GM12878 (cell line): Measurements from ENCODE around the gene MEGF11. TPM values are rescaled to one million over a fixed set of nuclear protein-coding genes. Genes with fewer than 3 reads are reported as not detected.

Experiments used
- ATAC-seq: fragments of 200-7000 bp; cut with Tn5 transposase; 3 replicates; pipeline ENCODE4 v1.9.1; 2020; ENCODE audit warnings: mild to moderate bottlenecking, moderate library complexity
- BruUV-seq: library from RNA; stranded (reverse); fragments of 400-500 nt; replicated peaks from 2 replicates; lab custom pipeline; 2021; lab: Mats Ljungman, UMichigan
- CTCF ChIA-PET: fragments of 300-600 bp; sonication (Branson Sonifier 250); formaldehyde crosslinking; extraction: SDS; loops from one replicate; lab custom pipeline; 2021; ENCODE audit warnings: inconsistent platforms; lab: Yijun Ruan, JAX
- POLR2A ChIA-PET: fragments of 350-600 bp; formaldehyde crosslinking; extraction: SDS; loops from one replicate; lab custom pipeline; 2021; ENCODE audit warnings: inconsistent platforms; lab: Charles Lee
- RAD21 ChIA-PET: fragments of 300-600 bp; sonication (Branson Sonifier 250); formaldehyde crosslinking; loops from one replicate; lab custom pipeline; 2023; ENCODE audit warnings: antibody characterized with exemption; ENCODE audit not compliant: unreplicated experiment; lab: Charles Lee
- SMC1A ChIA-PET: fragments of 300-600 bp; sonication (Branson Sonifier 250); formaldehyde crosslinking; loops from one replicate; lab custom pipeline; 2023; ENCODE audit not compliant: unreplicated experiment, uncharacterized antibody; lab: Charles Lee
- DNase-seq: peaks from one replicate; pipeline ENCODE4 v3.0.0-alpha.2; 2011; ENCODE audit warnings: low read depth, low spot score
- FAIRE-seq: peaks from 3 replicates; lab custom pipeline; 2011; peaks lifted over from hg19 to GRCh38; lab: Jason Lieb, UNC
- H2AFZ ChIP-seq: 2 replicates; pipeline ENCODE4 v1.6.0; 2011; ENCODE audit warnings: low read depth, low read length, control low read depth; ENCODE audit not compliant: control insufficient read depth
- H3K27ac ChIP-seq: 2 replicates; pipeline ENCODE4 v1.5.1; 2011; ENCODE audit warnings: control low read depth; ENCODE audit not compliant: control insufficient read depth, insufficient read depth
- H3K27me3 ChIP-seq, 2 experiments: replicated peaks in 1 of 2; 2 replicates each; pipeline versions ENCODE4 v1.6.0 to v1.6.1; 2011; ENCODE audit warnings: low read length in 1 of 2; ENCODE audit not compliant: control insufficient read depth in 2 of 2, insufficient read depth in 2 of 2
- H3K36me3 ChIP-seq, 2 experiments: 2 replicates each; pipeline ENCODE4 v1.5.1; 2011; ENCODE audit warnings: low read length in 1 of 2; ENCODE audit not compliant: control insufficient read depth in 2 of 2, insufficient read depth in 2 of 2
- H3K4me1 ChIP-seq: 2 replicates; pipeline ENCODE4 v1.6.1; 2011; ENCODE audit warnings: mild to moderate bottlenecking, low read length, moderate library complexity, mixed read lengths; ENCODE audit not compliant: control insufficient read depth, insufficient read depth
- H3K4me2 ChIP-seq: 2 replicates; pipeline ENCODE4 v1.6.0; 2011; ENCODE audit warnings: control low read depth; ENCODE audit not compliant: control insufficient read depth, insufficient read depth
- H3K4me3 ChIP-seq: fragments of 200-600 bp; sonication (generic); 2 replicates; pipeline ENCODE4 v1.5.1; 2016
- H3K79me2 ChIP-seq: 2 replicates; pipeline ENCODE4 v1.6.0; 2011; ENCODE audit warnings: low read length; ENCODE audit not compliant: control insufficient read depth, insufficient read depth
- H3K9ac ChIP-seq: 2 replicates; pipeline ENCODE4 v1.8.0; 2011; ENCODE audit warnings: low read length, control low read depth, mixed read lengths; ENCODE audit not compliant: control insufficient read depth, insufficient read depth
- H3K9me3 ChIP-seq: replicated peaks from 3 replicates; pipeline ENCODE4 v1.5.1; 2011; ENCODE audit warnings: mild to moderate bottlenecking, low read length; ENCODE audit not compliant: control insufficient read depth, insufficient read depth
- H4K20me1 ChIP-seq: 2 replicates; pipeline ENCODE4 v1.6.0; 2011; ENCODE audit not compliant: control insufficient read depth, insufficient read depth
- BCL11A ChIP-seq: IDR thresholded peaks from 2 replicates; pipeline ENCODE4 v1.6.1; 2011; ENCODE audit warnings: low read depth, low read length
- ETV6 ChIP-seq, 2 experiments: fragments of 450-650 bp in 1 of 2; IDR thresholded peaks in 1 of 2; conservative IDR thresholded peaks in 1 of 2; 2 replicates each; pipeline ENCODE4 v1.6.1; 2014; ENCODE audit warnings: antibody characterized with exemption in 1 of 2, borderline replicate concordance in 1 of 2, low read depth in 1 of 2, mild to moderate bottlenecking in 1 of 2, moderate library complexity in 1 of 2
- HDGF ChIP-seq: fragments of 450-650 bp; IDR thresholded peaks from 2 replicates; pipeline ENCODE4 v1.6.1; 2016; ENCODE audit warnings: antibody characterized with exemption
- IRF4 ChIP-seq: IDR thresholded peaks from 2 replicates; pipeline ENCODE4 v1.6.1; 2011; ENCODE audit warnings: low read depth, low read length
- KAT2A ChIP-seq: conservative IDR thresholded peaks from 2 replicates; pipeline ENCODE4 v1.6.1; 2011; ENCODE audit warnings: low read depth, low read length; ENCODE audit not compliant: control insufficient read depth
- PRDM15 ChIP-seq: fragments of 450-650 bp; formaldehyde crosslinking; IDR thresholded peaks from 2 replicates; pipeline ENCODE4 v1.4.0; 2020; ENCODE audit warnings: mild to moderate bottlenecking, moderate library complexity
- SMAD5 ChIP-seq: IDR thresholded peaks from 2 replicates; pipeline ENCODE4 v1.6.1; 2016; ENCODE audit warnings: antibody characterized with exemption, low read depth
- SMC3 ChIP-seq: IDR thresholded peaks from 2 replicates; pipeline ENCODE4 v1.6.1; 2011; ENCODE audit warnings: low read length, improper control_type of control experiment, borderline replicate concordance
- ZBTB4 ChIP-seq: fragments of 450-650 bp; formaldehyde crosslinking; IDR thresholded peaks from 2 replicates; pipeline ENCODE4 v1.4.0; 2022; ENCODE audit warnings: mild to moderate bottlenecking, moderate library complexity
- ZNF687 ChIP-seq: fragments of 450-650 bp; IDR thresholded peaks from 2 replicates; pipeline ENCODE4 v1.6.1; 2017; ENCODE audit warnings: mild to moderate bottlenecking, moderate library complexity
- WGBS: methylation state at CpG from one replicate; pipeline ENCODE4 v1.1.6; 2016; ENCODE audit warnings: low lambda C conversion rate; ENCODE audit not compliant: insufficient replicate concordance, insufficient coverage; ENCODE audit errors: missing lambda C conversion rate; 5-methylcytosine and 5-hydroxymethylcytosine counted together
- in situ Hi-C: fragments of 300-500 bp; cut with MboI; formaldehyde crosslinking; loops from 9 replicates; pipeline ENCODE4 v1.14.3; 2018; ENCODE audit warnings: mixed read lengths
- intact Hi-C: fragments of 100-400 bp; cut with micrococcal nuclease; formaldehyde crosslinking; loops from one replicate; pipeline ENCODE4 v1.14.2; 2022; ENCODE audit not compliant: unreplicated experiment
- polyA plus RNA-seq, 11 experiments: library from polyadenylated mRNA; depleted of rRNA in 4 of 11; unstranded in 6 of 11; stranded (reverse) in 5 of 11; fragments of >200 nt; fragmentation: Nextera tagmentation in 4 of 11; fragmentation: Illumina TruSeq in 1 of 11; extraction: Ambion mirVana in 4 of 11; extraction: Trizol in 1 of 11; gene quantifications; 1 replicate in 1 of 11; 2 replicates in 10 of 11; pipeline versions ENCODE4 v1.2.1 to v1.2.3, GENCODE V29; 2011 to 2016; ENCODE audit warnings: inconsistent platforms in 2 of 11, missing spikeins in 2 of 11, low read depth in 1 of 11
- total RNA-seq, 4 experiments: library from RNA; depleted of rRNA in 3 of 4; stranded (reverse); fragments of >200 nt in 3 of 4; fragmentation: Illumina TruSeq in 1 of 4; extraction: Trizol in 1 of 4; gene quantifications; 2 replicates each; pipeline versions ENCODE4 v1.2.1 to v1.2.3, GENCODE V29; 2013 to 2021

MEGF11 gene
- total and polyA plus RNA-seq, 10 of the 15 experiments (the other 5 are each of a cell fraction or from before 2014, with no cell fraction given) = 0.03 to 1.7 (median 0.49) TPM

- TF ChIP-seq ZNF687 = no peak
- TF ChIP-seq ETV6 (conservative IDR thresholded peaks at IDR 0.05 in 1 of 2, IDR thresholded peaks at IDR 0.05 in 1 of 2; ENCODE audit: borderline replicate concordance in 1 of 2, low read depth in 1 of 2) = no peak
Observed at GRCh38 chr15:65908876-65909275, 344.7 kb downstream of the MEGF11 start (continued).

- H3K4me2 ChIP-seq = no peak overlapping the region
- CTCF ChIA-PET = interaction anchor here (0.6 to 0.8 kb wide), 2 partner anchors 8 to 71 kb away, joined by 3 read pairs; no protein-coding TSS in a partner anchor
- in situ Hi-C loops (no loop called here), intact Hi-C loops (no loop called here)
- peaks cover 17% of the 10 kb centered on the region for H3K4me1 ChIP-seq
- no peak for FAIRE-seq
- H3K9ac ChIP-seq = no peak overlapping the region
- DNase-seq = no peak
- BruUV-seq = no TSS peak
- H3K27ac ChIP-seq = no peak overlapping the region
- SMC1A ChIA-PET = interaction anchor here (1.3 kb wide), 1 partner anchor 14 kb away, joined by 5 read pairs; no protein-coding TSS in a partner anchor
- H2AFZ ChIP-seq = no peak overlapping the region
- H3K9me3 ChIP-seq = no peaks in the 10 kb centered on the region
- peaks cover 4 to 19% of the 10 kb centered on the region in 2 experiments for H3K36me3 ChIP-seq
- no peak for ATAC-seq
- H4K20me1 ChIP-seq = no peaks in the 10 kb centered on the region
- H3K27me3 ChIP-seq = no peaks in the 10 kb centered on the region
- RAD21 ChIA-PET = interaction anchor here (0.5 kb wide), 1 partner anchor 902 kb away, joined by 3 read pairs; no protein-coding TSS in a partner anchor
- no peak overlapping the region for H3K4me3 ChIP-seq
- POLR2A ChIA-PET = interaction anchor here (0.8 kb wide), 1 partner anchor 187 kb away, joined by 4 read pairs; no protein-coding TSS in a partner anchor
- WGBS = 98% methylated on average over 3 of the region's 3 CpGs
- no peaks in the 10 kb centered on the region for H3K79me2 ChIP-seq
- TF ChIP-seq HDGF (no peak), IRF4 (no peak), SMAD5 (no peak), PRDM15 (CRISPR knock-in tag) (no peak), ZBTB4 (CRISPR knock-in tag) (no peak), SMC3 (no peak), KAT2A (no peak), BCL11A (no peak)
Observed at GRCh38 chr15:65907661-65908060, 345.9 kb downstream of the MEGF11 start.
